ENCODE data around the gene ERBB4. TPM values are rescaled to one million over a fixed set of nuclear protein-coding genes. Genes with fewer than 3 reads are reported as not detected.

The ERBB4 gene
- total RNA-seq, 1 donor from 2014 or later = 2.2 TPM

GRCh38 chr2:212398316-212398715, 140.3 kb downstream of the ERBB4 start:
- no peak for TF ChIP-seq CTCF (conservative IDR thresholded peaks at IDR 0.05; ENCODE audit: low read depth, low read length)
- DNase-seq (ENCODE audit: low read depth) = no peak

GRCh38 chr2:212392544-212392943, 146.1 kb downstream of the ERBB4 start:
- H3K4me3 ChIP-seq (ENCODE audit: low read depth, low read length) = no peak overlapping the region
- no peak for TF ChIP-seq CTCF (conservative IDR thresholded peaks at IDR 0.05; ENCODE audit: low read depth, low read length)
- DNase-seq (ENCODE audit: low read depth) = no peak

More at GRCh38 chr2:212398316-212398715, 140.3 kb downstream of the ERBB4 start:
- H3K4me3 ChIP-seq (ENCODE audit: low read depth, low read length) = no peak overlapping the region

DNA sequence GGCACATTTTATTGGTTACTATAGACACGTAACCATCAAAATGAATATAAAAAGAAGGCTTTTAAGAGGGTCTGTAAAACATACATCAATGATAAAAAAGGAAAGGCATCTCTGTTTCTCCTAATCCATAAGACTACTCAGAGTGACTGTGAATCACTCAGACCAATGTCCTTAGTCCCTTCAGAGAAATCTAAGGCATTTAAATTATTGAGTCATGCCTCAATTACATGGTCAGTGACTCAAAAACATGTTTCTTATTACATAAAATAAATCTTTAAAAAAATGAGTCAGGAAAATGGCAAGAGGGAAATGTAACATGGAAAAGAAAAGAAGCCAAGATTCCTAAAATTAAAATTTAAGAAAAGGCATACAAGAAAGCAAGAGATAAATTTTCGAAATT, 146.6 kb downstream of the ERBB4 start:
- no peak for TF ChIP-seq CTCF (conservative IDR thresholded peaks at IDR 0.05; ENCODE audit: low read depth, low read length)
- DNase-seq (ENCODE audit: low read depth) = no peak
- no peak overlapping the region for H3K4me3 ChIP-seq (ENCODE audit: low read depth, low read length)

DNA sequence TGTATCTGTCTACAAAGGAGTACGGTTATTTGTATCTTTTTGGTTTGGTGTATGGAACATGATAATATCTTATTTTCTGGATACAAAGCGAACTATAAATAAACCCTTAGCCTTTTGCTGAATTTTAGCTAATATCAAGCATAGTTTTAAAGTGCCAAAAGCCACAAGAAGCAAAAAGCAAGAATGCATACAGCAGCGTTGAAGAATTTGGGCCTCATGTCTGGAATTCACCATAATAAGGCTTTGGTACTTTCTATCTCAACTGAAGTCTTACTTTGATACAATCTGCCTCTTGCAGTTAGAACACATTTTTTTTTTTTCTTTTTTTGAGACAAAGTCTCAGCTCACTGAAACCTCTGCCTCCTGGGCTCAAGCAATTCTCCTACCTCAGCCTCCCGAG, 151.5 kb downstream of the ERBB4 start:
- no peak for TF ChIP-seq CTCF (conservative IDR thresholded peaks at IDR 0.05; ENCODE audit: low read depth, low read length)
- no peak for DNase-seq (ENCODE audit: low read depth)
- H3K4me3 ChIP-seq (ENCODE audit: low read depth, low read length) = no peak overlapping the region

GRCh38 chr2:212385241-212385640, 153.4 kb downstream of the ERBB4 start:
- no peak for DNase-seq (ENCODE audit: low read depth)
- no peak overlapping the region for H3K4me3 ChIP-seq (ENCODE audit: low read depth, low read length)
- TF ChIP-seq CTCF (conservative IDR thresholded peaks at IDR 0.05; ENCODE audit: low read depth, low read length) = no peak

GRCh38 chr2:212384027-212384426, 154.6 kb downstream of the ERBB4 start:
- H3K4me3 ChIP-seq (ENCODE audit: low read depth, low read length) = no peak overlapping the region
- DNase-seq (ENCODE audit: low read depth) = no peak
- TF ChIP-seq CTCF (conservative IDR thresholded peaks at IDR 0.05; ENCODE audit: low read depth, low read length) = no peak

DNA sequence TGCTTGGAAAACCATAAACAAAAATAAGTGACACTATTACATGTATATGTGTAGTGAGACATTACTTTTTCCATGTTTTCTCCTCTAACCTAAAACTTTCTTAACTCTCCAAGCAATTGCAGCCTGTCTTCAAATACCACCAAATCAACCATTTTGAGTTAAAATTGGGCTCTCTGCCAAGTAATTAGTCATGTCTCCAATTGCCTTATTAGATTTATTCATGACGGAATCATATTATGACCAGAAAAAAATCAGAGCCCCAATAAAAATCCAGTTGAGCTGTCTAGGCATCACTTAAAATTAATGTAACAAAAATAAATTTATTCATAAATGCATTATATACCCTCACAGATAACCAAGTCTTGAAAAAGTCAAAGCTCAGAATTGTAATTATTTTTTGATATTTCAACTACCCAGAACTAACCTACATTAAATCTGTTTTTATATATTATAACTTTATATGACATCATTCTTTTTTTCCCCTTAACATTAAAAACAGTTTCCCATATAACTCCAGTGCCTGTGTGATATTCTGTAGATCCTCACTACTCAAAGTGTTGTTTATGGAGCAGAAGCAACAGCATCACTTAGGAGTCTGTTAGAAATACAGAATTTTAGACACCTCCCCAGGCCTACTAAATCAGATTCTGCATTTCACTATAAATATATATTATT, 157.0 kb downstream of the ERBB4 start:
- DNase-seq (ENCODE audit: low read depth) = no peak

More for the DNA sequence above, 157.0 kb downstream of the ERBB4 start:
- no peak overlapping the region for H3K4me3 ChIP-seq (ENCODE audit: low read depth, low read length)
- no peak for TF ChIP-seq CTCF (conservative IDR thresholded peaks at IDR 0.05; ENCODE audit: low read depth, low read length)
